MM.1S (cell line): Measurements from ENCODE around the gene CTNNA1.

Experiments
- DNase-seq: peaks from one replicate; pipeline ENCODE4 v3.0.0-alpha.2; 2015
- H2AFZ ChIP-seq: fragments of 300-600 bp; sonication (generic); 2 replicates; pipeline ENCODE4 v1.6.0; 2016; ENCODE audit warnings: antibody characterized with exemption, low read length
- H3F3A ChIP-seq: fragments of 300-600 bp; sonication (generic); 2 replicates; pipeline ENCODE4 v1.6.1; 2016; ENCODE audit warnings: mild to moderate bottlenecking, antibody characterized with exemption, low read length, moderate library complexity, mixed read lengths; ENCODE audit not compliant: insufficient read depth
- H3K27ac ChIP-seq: fragments of 300-600 bp; sonication (generic); 2 replicates; pipeline ENCODE4 v1.5.1; 2016; ENCODE audit warnings: mild to moderate bottlenecking, low read length
- H3K27me3 ChIP-seq: fragments of 300-600 bp; sonication (generic); replicated peaks from 2 replicates; pipeline ENCODE4 v1.6.0; 2016; ENCODE audit warnings: low read length; ENCODE audit not compliant: insufficient read depth
- H3K36me3 ChIP-seq: fragments of 300-600 bp; sonication (generic); replicated peaks from 2 replicates; pipeline ENCODE4 v1.6.1; 2016; ENCODE audit warnings: mild to moderate bottlenecking, low read length, mixed read lengths; ENCODE audit not compliant: insufficient read depth
- H3K4me1 ChIP-seq: fragments of 300-600 bp; sonication (generic); 2 replicates; pipeline ENCODE4 v1.6.1; 2016; ENCODE audit warnings: low read length, mixed read lengths
- H3K4me2 ChIP-seq: fragments of 300-600 bp; sonication (generic); 2 replicates; pipeline ENCODE4 v1.6.0; 2016; ENCODE audit warnings: low read depth, low read length
- H3K4me3 ChIP-seq: fragments of 300-600 bp; sonication (generic); 2 replicates; pipeline ENCODE4 v1.5.1; 2016; ENCODE audit warnings: low read length, mixed read lengths
- H3K79me2 ChIP-seq: fragments of 300-600 bp; sonication (generic); 2 replicates; pipeline ENCODE4 v1.6.1; 2016; ENCODE audit warnings: mixed run types, low read length, mixed read lengths
- H3K9ac ChIP-seq: fragments of 300-600 bp; sonication (generic); 2 replicates; pipeline ENCODE4 v1.6.1; 2016; ENCODE audit warnings: low read length, mixed read lengths
- H3K9me2 ChIP-seq: fragments of 300-600 bp; sonication (generic); replicated peaks from 2 replicates; pipeline ENCODE4 v1.6.1; 2016; ENCODE audit warnings: mild to moderate bottlenecking, low read length, mixed read lengths; ENCODE audit not compliant: insufficient read depth
- H3K9me3 ChIP-seq: fragments of 300-600 bp; sonication (generic); replicated peaks from 2 replicates; pipeline ENCODE4 v1.6.1; 2016; ENCODE audit warnings: mild to moderate bottlenecking, low read length, mixed read lengths; ENCODE audit not compliant: insufficient read depth
- H4K20me1 ChIP-seq: fragments of 300-600 bp; sonication (generic); 2 replicates; pipeline ENCODE4 v1.6.1; 2016; ENCODE audit warnings: mild to moderate bottlenecking, low read length, moderate library complexity, mixed read lengths; ENCODE audit not compliant: insufficient read depth
- CTCF ChIP-seq: fragments of 300-600 bp; sonication (generic); IDR thresholded peaks from 2 replicates; pipeline ENCODE4 v1.5.1; 2016; ENCODE audit warnings: antibody characterized with exemption, low read length, mixed read lengths
- EZH2 ChIP-seq: fragments of 300-600 bp; sonication (generic); optimal IDR thresholded peaks from 2 replicates; pipeline ENCODE3; 2017; ENCODE audit warnings: low read depth, mild to moderate bottlenecking, antibody characterized with exemption, low read length, mixed read lengths
- EZH2phosphoT487 ChIP-seq: fragments of 300-600 bp; sonication (generic); IDR thresholded peaks from 2 replicates; pipeline ENCODE4 v1.6.1; 2018; ENCODE audit warnings: antibody characterized with exemption, low read length

The CTNNA1 gene

DNA sequence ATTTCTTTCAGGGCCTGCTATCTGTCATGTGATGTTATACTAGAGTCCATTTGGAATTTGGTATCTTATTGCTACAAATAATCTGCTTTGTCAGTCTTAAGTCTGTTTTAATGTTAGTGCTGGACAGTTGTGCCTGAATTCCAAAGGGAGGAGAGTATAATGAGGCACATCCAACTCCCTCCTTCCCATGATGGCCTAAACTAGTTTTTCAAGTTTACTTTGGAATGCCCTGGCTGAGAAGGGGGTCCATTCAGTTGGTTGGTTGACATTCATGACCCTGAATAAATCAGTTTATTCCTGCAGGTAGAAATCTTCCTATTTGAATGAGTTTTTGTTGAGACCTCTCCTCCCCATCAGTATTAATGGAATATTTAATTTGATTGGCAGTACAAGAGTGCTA lies 131.3 kb downstream of the CTNNA1 start:
- Histone ChIP-seq H3K4me1 (no peaks in the 10 kb centered on the region), H3K9me2 (no peaks in the 10 kb centered on the region), H3K4me3 (no peak overlapping the region), H3K9me3 (no peaks in the 10 kb centered on the region), H3F3A (no peaks in the 10 kb centered on the region), H3K9ac (no peak overlapping the region), H3K27ac (no peak overlapping the region), H3K27me3 (no peaks in the 10 kb centered on the region), H2AFZ (no peak overlapping the region), H3K4me2 (no peak overlapping the region), H4K20me1 (no peaks in the 10 kb centered on the region), H3K79me2 (peaks cover 3% of the 10 kb centered on the region; the same call in 1 of the 2 replicates), H3K36me3 (peaks cover 18% of the 10 kb centered on the region)
- no peak for TF ChIP-seq EZH2phosphoT487
- no peak for TF ChIP-seq CTCF
- TF ChIP-seq EZH2, result no peak
- DNase-seq, result no peak

- Histone ChIP-seq H4K20me1 (no peaks in the 10 kb centered on the region), H3K36me3 (peaks cover 18% of the 10 kb centered on the region), H3K27me3 (no peaks in the 10 kb centered on the region), H2AFZ (no peak overlapping the region), H3K4me3 (no peak overlapping the region), H3K79me2 (no peaks in the 10 kb centered on the region), H3K4me2 (no peak overlapping the region), H3K4me1 (no peaks in the 10 kb centered on the region), H3K9me2 (no peaks in the 10 kb centered on the region), H3K27ac (no peak overlapping the region), H3F3A (no peaks in the 10 kb centered on the region), H3K9ac (no peak overlapping the region), H3K9me3 (no peaks in the 10 kb centered on the region)
- no peak for DNase-seq
- TF ChIP-seq EZH2phosphoT487 (no peak), CTCF (no peak), EZH2 (no peak)
These were observed 136.8 kb downstream of the CTNNA1 start for GRCh38 chr5:138889994-138890393.

DNA sequence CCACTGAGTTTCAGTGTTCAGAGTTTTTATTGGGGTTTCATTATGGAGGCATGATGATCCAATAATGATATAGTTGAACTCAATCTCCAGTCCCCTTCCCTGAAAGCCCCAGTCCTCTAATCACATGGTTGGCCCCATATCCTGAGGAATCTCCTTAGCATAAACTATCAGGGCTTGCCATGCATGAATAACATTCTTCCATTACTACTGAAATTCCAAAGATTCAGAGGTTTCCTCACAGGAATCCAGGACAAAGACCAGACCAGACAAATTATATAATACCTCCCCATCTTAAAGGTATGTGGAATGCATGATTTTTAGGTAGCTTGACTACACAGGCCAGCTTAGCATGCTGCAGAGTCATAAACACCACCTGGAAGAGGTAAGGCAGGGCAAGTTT lies 137.4 kb downstream of the CTNNA1 start:
- Histone ChIP-seq H3K36me3 (peaks cover 18% of the 10 kb centered on the region), H3K9me3 (no peaks in the 10 kb centered on the region), H4K20me1 (no peaks in the 10 kb centered on the region), H3K4me1 (no peaks in the 10 kb centered on the region), H3K9ac (no peak overlapping the region), H3K27ac (no peak overlapping the region), H3K79me2 (no peaks in the 10 kb centered on the region), H3K9me2 (no peaks in the 10 kb centered on the region), H3F3A (no peaks in the 10 kb centered on the region), H3K27me3 (no peaks in the 10 kb centered on the region), H3K4me2 (no peak overlapping the region), H3K4me3 (no peak overlapping the region), H2AFZ (no peak overlapping the region)
- DNase-seq, result no peak
- no peak for TF ChIP-seq EZH2phosphoT487

GRCh38 chr5:138895918-138896317 lies 142.7 kb downstream of the CTNNA1 start:
- Histone ChIP-seq H3K79me2 (no peaks in the 10 kb centered on the region), H3K4me2 (no peak overlapping the region), H3K4me3 (no peak overlapping the region), H3K9ac (no peak overlapping the region), H3K9me2 (no peaks in the 10 kb centered on the region), H3K9me3 (no peaks in the 10 kb centered on the region), H4K20me1 (no peaks in the 10 kb centered on the region), H3K27me3 (no peaks in the 10 kb centered on the region), H2AFZ (no peak overlapping the region), H3K27ac (no peak overlapping the region), H3K4me1 (no peaks in the 10 kb centered on the region), H3K36me3 (no peaks in the 10 kb centered on the region; the same call in 1 of the 2 replicates), H3F3A (no peaks in the 10 kb centered on the region)
- DNase-seq, result no peak
- TF ChIP-seq EZH2phosphoT487, result no peak
- no peak for TF ChIP-seq EZH2
- TF ChIP-seq CTCF, result no peak
